Measurements from ENCODE around the gene TAF13. TPM values are rescaled to one million over a fixed set of nuclear protein-coding genes. Genes with fewer than 3 reads are reported as not detected.

The TAF13 gene
- total RNA-seq, 1 donor from 2014 or later: 22.4 TPM

Other genes with a start within 250 kb of the TAF13 start
- gene AKNAD1, start 218.9 kb downstream of the TAF13 start, total RNA-seq: not detected in 2 replicates
- gene GPSM2, start 199.0 kb downstream of the TAF13 start, total RNA-seq: 33.3 and 34.8 TPM in 2 replicates
- gene CLCC1, start 112.5 kb downstream of the TAF13 start, total RNA-seq: 21.6 and 23.5 TPM in 2 replicates
- gene WDR47, start 33.9 kb downstream of the TAF13 start, total RNA-seq: 8.5 and 9.8 TPM in 2 replicates
- 23.7 and 28.4 TPM in 2 replicates for gene TMEM167B, start 14.8 kb upstream of the TAF13 start, total RNA-seq
- gene ELAPOR1, start 38.1 kb upstream of the TAF13 start, total RNA-seq: 5.6 and 5.9 TPM in 2 replicates
- 117 and 124 TPM in 2 replicates for gene SARS1, start 137.9 kb upstream of the TAF13 start, total RNA-seq
- 3.7 TPM in 2 replicates for gene CELSR2, start 173.5 kb upstream of the TAF13 start, total RNA-seq
- 19.5 and 21.5 TPM in 2 replicates for gene PSRC1, start 207.1 kb upstream of the TAF13 start, total RNA-seq
- not detected in 2 replicates for gene MYBPHL, start 231.0 kb upstream of the TAF13 start, total RNA-seq